Nephron progenitor cell (in vitro differentiated cells): ENCODE measurements around the gene COL5A2.

Experiments
- DNase-seq: peaks from one replicate; pipeline ENCODE4 v3.0.0; 2021
- H3K27ac Mint-ChIP-seq: 2 replicates; pipeline ENCODE4 v1.8.0; 2021; ENCODE audit warnings: mild to moderate bottlenecking, moderate library complexity, mixed read lengths
- H3K27me3 Mint-ChIP-seq: 2 replicates; pipeline ENCODE4 v1.8.0; 2021; ENCODE audit warnings: mild to moderate bottlenecking, low read depth, mixed read lengths; ENCODE audit not compliant: poor library complexity
- H3K36me3 Mint-ChIP-seq: 2 replicates; pipeline ENCODE4 v1.8.0; 2021; ENCODE audit warnings: low read depth, mixed read lengths
- H3K4me1 Mint-ChIP-seq: 2 replicates; pipeline ENCODE4 v1.8.0; 2021; ENCODE audit warnings: mixed read lengths
- H3K4me3 Mint-ChIP-seq: 2 replicates; pipeline ENCODE4 v1.8.0; 2021; ENCODE audit warnings: mild to moderate bottlenecking, moderate library complexity, mixed read lengths
- H3K9me3 Mint-ChIP-seq: 2 replicates; pipeline ENCODE4 v1.8.0; 2021; ENCODE audit warnings: mild to moderate bottlenecking, moderate library complexity, mixed read lengths
- TF ChIP-seq, protein P1 (sequence below): fragments of 200-600 bp; sonication (generic); IDR thresholded peaks from 2 replicates; pipeline ENCODE4 v1.5.0; 2021; ENCODE audit warnings: antibody characterized with exemption

COL5A2 gene

DNA sequence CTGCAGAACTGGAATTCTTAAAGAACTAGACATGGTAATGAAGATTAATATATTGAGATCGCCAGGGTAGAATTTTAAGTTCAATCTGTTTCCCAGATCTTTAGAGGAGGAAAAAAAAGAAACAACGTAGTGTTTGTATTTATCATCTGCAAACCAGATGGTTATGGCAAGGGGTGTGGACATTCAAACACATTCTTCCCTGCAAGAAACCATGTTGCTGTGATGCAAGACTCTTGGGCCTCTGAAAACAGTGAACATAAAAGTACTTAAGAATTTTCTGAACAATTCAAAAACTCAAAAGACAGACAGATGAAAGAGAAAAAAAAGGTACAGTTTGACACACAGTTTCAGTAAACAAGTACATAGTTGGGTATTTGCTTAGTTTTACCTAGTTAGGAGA is 35.6 kb downstream of the COL5A2 start:
- Mint-ChIP-seq H3K4me3 (no peak overlapping the region), H3K4me1 (peaks cover 10% of the 10 kb centered on the region), H3K9me3 (peaks cover 4% of the 10 kb centered on the region)

DNA sequence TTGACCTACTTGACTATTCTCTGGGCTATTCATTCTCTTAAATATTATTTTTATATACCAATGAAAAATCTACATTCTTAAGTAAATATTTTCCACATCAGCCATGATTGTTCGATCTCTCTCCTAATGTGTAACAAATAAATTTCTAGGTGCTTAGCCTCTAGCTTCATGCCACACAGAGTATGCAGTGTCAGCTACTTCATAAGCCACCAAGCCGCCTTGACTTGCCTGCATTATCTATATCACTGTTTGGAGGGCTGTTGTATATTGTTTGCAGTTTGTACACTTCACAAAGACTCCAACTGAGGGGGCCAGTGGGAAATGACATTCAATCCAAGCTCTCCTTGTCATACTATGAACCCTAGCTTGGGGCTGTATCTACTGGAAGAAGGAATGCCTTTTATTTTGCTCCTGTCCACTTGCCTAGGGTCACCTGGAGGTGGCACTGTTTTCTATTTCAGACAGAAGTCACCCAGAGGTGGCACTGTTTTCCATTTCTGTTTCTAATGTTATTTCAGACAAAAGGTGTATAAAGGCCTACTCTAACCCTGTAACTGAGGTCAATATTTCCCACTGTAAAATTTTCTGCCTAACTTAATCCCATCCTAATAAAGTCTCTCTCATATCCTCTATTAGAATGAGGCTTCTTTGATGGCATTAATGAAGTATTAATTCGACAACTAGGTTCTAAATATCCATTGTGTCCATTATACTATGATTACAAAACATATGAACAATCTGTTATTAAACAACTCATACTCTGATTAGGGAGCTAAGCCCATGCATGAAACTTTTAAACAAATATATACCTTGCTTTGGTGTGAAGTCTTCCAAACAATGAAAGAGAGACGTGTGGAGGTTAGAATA is 36.4 kb downstream of the COL5A2 start:
- Mint-ChIP-seq H3K4me3 (no peak overlapping the region), H3K36me3 (peaks cover 16% of the 10 kb centered on the region), H3K4me1 (peaks cover 10% of the 10 kb centered on the region), H3K27me3 (no peaks in the 10 kb centered on the region), H3K27ac (no peak overlapping the region), H3K9me3 (peaks cover 2% of the 10 kb centered on the region)
- peak; percentile 21 for DNase-seq
- TF ChIP-seq, protein P1, sequence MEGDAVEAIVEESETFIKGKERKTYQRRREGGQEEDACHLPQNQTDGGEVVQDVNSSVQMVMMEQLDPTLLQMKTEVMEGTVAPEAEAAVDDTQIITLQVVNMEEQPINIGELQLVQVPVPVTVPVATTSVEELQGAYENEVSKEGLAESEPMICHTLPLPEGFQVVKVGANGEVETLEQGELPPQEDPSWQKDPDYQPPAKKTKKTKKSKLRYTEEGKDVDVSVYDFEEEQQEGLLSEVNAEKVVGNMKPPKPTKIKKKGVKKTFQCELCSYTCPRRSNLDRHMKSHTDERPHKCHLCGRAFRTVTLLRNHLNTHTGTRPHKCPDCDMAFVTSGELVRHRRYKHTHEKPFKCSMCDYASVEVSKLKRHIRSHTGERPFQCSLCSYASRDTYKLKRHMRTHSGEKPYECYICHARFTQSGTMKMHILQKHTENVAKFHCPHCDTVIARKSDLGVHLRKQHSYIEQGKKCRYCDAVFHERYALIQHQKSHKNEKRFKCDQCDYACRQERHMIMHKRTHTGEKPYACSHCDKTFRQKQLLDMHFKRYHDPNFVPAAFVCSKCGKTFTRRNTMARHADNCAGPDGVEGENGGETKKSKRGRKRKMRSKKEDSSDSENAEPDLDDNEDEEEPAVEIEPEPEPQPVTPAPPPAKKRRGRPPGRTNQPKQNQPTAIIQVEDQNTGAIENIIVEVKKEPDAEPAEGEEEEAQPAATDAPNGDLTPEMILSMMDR: peak; percentile 64

More for the DNA sequence above, 35.6 kb downstream of the COL5A2 start:
- H3K36me3 Mint-ChIP-seq: peaks cover 20% of the 10 kb centered on the region
- TF ChIP-seq, protein P1: no peak
- no peaks in the 10 kb centered on the region for H3K27me3 Mint-ChIP-seq
- H3K27ac Mint-ChIP-seq: no peak overlapping the region
- DNase-seq: no peak

DNA sequence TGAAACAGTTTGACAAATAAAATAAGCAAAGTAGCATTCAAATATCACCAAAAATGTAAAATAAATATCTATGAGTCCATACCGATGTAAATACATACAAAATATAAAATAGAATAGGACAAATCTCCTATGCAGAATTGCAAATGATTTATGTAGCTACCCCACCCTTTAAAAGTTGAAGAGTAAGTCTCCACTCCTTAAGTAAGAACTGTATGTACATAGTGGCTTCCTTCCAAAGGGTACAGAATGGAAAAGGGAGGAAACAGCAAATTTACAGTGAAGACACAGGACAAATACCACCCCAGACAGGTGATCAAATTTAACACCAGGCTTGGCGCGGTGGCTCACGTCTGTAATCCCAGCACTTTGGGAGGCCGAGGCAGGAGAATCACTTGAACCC is 40.8 kb downstream of the COL5A2 start:
- no peak overlapping the region for H3K4me3 Mint-ChIP-seq
- H3K4me1 Mint-ChIP-seq: peaks cover 10% of the 10 kb centered on the region
- no peaks in the 10 kb centered on the region for H3K27me3 Mint-ChIP-seq
- TF ChIP-seq, protein P1: no peak
- no peak for DNase-seq
- H3K9me3 Mint-ChIP-seq: no peaks in the 10 kb centered on the region
- peaks cover 16% of the 10 kb centered on the region for H3K36me3 Mint-ChIP-seq
- H3K27ac Mint-ChIP-seq: no peak overlapping the region

DNA sequence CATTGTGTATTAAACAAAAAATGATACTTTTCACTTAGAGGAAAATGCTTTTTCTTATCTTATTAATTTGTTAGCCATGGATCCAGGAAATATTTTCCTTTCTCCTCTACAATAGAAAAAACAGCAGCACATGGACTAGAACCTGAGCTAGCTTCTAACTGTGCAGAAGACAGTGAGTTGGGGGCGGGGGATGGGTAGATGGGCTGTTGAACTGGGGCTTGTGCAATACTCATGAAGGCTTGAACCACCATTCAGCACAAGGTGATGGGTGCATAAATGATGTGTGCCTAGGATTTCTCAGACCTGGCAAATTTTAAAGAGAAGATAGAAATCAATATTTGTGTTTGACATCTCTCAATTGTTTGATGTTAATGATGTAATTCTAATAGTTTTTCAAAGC is 42.0 kb downstream of the COL5A2 start:
- Mint-ChIP-seq H3K4me3 (no peak overlapping the region), H3K27ac (no peak overlapping the region), H3K4me1 (peaks cover 11% of the 10 kb centered on the region), H3K36me3 (peaks cover 23% of the 10 kb centered on the region), H3K9me3 (no peaks in the 10 kb centered on the region), H3K27me3 (no peaks in the 10 kb centered on the region)
- DNase-seq: peak; percentile 20
- TF ChIP-seq, protein P1: no peak

DNA sequence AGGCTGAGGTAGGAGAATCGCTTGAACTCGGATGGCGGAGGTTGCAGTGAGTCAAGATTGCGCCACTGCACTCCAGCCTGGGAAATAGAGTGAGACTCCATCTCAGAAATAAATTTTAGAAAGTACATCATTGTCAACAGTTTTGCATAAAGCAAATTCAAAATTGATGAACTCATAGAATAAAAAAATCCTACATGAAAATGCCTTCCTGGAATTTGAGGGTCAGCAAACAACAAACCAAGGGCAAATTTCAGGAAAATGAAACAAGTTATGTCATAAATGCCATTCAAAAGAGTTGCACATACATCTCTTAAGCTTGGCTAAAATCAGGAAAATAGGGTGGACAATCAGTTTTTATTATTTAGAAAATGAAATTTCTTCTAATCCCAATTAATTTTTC is 45.1 kb downstream of the COL5A2 start:
- no peak overlapping the region for H3K27ac Mint-ChIP-seq
- H3K4me3 Mint-ChIP-seq: no peak overlapping the region
- DNase-seq: no peak
- TF ChIP-seq, protein P1: no peak
- peaks cover 21% of the 10 kb centered on the region for H3K36me3 Mint-ChIP-seq
- H3K9me3 Mint-ChIP-seq: no peaks in the 10 kb centered on the region
- H3K27me3 Mint-ChIP-seq: no peaks in the 10 kb centered on the region
- peaks cover 17% of the 10 kb centered on the region for H3K4me1 Mint-ChIP-seq

DNA sequence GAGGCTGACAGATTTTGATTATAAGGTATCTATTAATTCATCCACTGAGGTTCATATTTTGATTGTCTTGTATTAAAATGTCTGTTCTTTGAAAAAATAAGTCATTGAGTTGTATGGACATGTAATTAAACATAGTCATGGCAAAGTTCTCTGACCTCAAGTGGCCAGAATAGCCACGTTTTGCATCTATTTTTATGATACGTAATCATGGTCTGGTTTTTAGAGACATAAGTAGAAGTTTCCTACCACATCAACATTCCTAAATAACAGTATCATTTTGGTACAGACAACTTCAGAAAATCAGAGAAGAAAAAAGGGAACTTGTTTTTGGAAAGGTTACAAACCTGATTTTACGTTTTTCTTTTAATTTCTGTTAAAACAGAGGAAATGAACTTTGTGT is 47.6 kb downstream of the COL5A2 start:
- no peak overlapping the region for H3K4me3 Mint-ChIP-seq
- no peak overlapping the region for H3K27ac Mint-ChIP-seq
- H3K27me3 Mint-ChIP-seq: no peaks in the 10 kb centered on the region
- no peaks in the 10 kb centered on the region for H3K9me3 Mint-ChIP-seq
- H3K36me3 Mint-ChIP-seq: peaks cover 20% of the 10 kb centered on the region
- peaks cover 33% of the 10 kb centered on the region for H3K4me1 Mint-ChIP-seq
- TF ChIP-seq, protein P1: no peak
- DNase-seq: no peak
